Fibroblast of lung (primary cell): ENCODE measurements around the gene TMPRSS13.

Experiments
- CTCF ChIP-seq, 2 donors: IDR thresholded peaks in 1 of 2; conservative IDR thresholded peaks in 1 of 2; 1 replicate in 1 of 2; 2 replicates in 1 of 2; pipeline ENCODE4 v1.5.1; 2011 to 2012; ENCODE audit warnings: low read length in 2 of 2, control low read depth in 1 of 2, inconsistent platforms in 1 of 2, low read depth in 1 of 2, mild to moderate bottlenecking in 1 of 2
- EZH2 ChIP-seq: IDR thresholded peaks from 2 replicates; pipeline ENCODE4 v1.5.1; 2012; ENCODE audit warnings: low read length, control low read depth, mild to moderate bottlenecking; ENCODE audit errors: missing control alignments

GRCh38 chr11:117932426-117932825, 3.2 kb upstream of the TMPRSS13 start:
- TF ChIP-seq EZH2 (no peak), CTCF (conservative IDR thresholded peaks at IDR 0.05 in 1 of 2, IDR thresholded peaks at IDR 0.05 in 1 of 2; ENCODE audit: low read depth in 1 of 2, low read length in 2 of 2) (no peak)
